NT2/D1 (cell line): ENCODE data around the gene CROCC.
"Not testable (repeated sequence)": the region's sequence is repeated elsewhere in the genome, so short reads cannot be mapped to it uniquely, and the experiment has no call there.

Source experiments
- SUZ12 ChIP-seq: IDR thresholded peaks from 2 replicates; pipeline ENCODE4 v1.6.1; 2011; ENCODE audit not compliant: insufficient read length, insufficient read depth; ENCODE audit errors: extremely low read depth
- YY1 ChIP-seq: IDR thresholded peaks from 2 replicates; pipeline ENCODE4 v1.6.1; 2011; ENCODE audit not compliant: insufficient read length, insufficient read depth
- ZNF274 ChIP-seq: IDR thresholded peaks from 2 replicates; pipeline ENCODE4 v1.6.1; 2011; ENCODE audit warnings: mild to moderate bottlenecking, low read depth, low read length

- TF ChIP-seq SUZ12, ZNF274, YY1: not testable (repeated sequence)
Observed at GRCh38 chr1:16872152-16873075, 49.3 kb upstream of the CROCC start.
